NB4 (cell line): ENCODE data around the gene COG5.

Experiments used
- CTCF ChIP-seq: IDR thresholded peaks from one replicate; pipeline ENCODE4 v1.5.1; 2012; ENCODE audit warnings: low read depth, low read length
- POLR2A ChIP-seq: IDR thresholded peaks from 2 replicates; pipeline ENCODE4 v1.6.1; 2011; ENCODE audit warnings: mild to moderate bottlenecking; ENCODE audit not compliant: insufficient read length; ENCODE audit errors: extremely low read depth

- no peak for TF ChIP-seq CTCF
- TF ChIP-seq POLR2A, result no peak
Measured at GRCh38 chr7:107392830-107393229, 170.9 kb downstream of the COG5 start.
